ENCODE measurements around the gene SLC9A9.

Gene SLC9A9

DNA sequence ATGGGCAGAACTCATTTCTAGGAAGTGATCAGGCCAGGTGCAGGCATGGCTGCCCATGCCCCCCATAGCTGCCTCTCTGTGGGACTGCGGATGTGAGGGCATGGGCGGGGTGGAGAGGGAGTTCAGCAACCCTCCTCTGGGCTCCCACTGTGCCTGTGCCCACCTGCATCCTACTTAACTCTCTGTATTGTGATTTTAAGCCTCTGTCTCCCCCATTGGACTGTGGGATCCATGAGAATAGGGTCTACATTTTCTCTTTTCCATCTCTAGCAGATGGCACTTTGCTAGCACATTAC lies 534.4 kb downstream of the SLC9A9 start:
- no peak for DNase-seq (ENCODE audit: low read depth)
- H3K4me3 ChIP-seq (ENCODE audit: low read depth, low read length) = no peak overlapping the region
- TF ChIP-seq, protein P1, sequence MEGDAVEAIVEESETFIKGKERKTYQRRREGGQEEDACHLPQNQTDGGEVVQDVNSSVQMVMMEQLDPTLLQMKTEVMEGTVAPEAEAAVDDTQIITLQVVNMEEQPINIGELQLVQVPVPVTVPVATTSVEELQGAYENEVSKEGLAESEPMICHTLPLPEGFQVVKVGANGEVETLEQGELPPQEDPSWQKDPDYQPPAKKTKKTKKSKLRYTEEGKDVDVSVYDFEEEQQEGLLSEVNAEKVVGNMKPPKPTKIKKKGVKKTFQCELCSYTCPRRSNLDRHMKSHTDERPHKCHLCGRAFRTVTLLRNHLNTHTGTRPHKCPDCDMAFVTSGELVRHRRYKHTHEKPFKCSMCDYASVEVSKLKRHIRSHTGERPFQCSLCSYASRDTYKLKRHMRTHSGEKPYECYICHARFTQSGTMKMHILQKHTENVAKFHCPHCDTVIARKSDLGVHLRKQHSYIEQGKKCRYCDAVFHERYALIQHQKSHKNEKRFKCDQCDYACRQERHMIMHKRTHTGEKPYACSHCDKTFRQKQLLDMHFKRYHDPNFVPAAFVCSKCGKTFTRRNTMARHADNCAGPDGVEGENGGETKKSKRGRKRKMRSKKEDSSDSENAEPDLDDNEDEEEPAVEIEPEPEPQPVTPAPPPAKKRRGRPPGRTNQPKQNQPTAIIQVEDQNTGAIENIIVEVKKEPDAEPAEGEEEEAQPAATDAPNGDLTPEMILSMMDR (IDR thresholded peaks at IDR 0.05; ENCODE audit: low read depth, low read length, missing control alignments) = no peak

DNA sequence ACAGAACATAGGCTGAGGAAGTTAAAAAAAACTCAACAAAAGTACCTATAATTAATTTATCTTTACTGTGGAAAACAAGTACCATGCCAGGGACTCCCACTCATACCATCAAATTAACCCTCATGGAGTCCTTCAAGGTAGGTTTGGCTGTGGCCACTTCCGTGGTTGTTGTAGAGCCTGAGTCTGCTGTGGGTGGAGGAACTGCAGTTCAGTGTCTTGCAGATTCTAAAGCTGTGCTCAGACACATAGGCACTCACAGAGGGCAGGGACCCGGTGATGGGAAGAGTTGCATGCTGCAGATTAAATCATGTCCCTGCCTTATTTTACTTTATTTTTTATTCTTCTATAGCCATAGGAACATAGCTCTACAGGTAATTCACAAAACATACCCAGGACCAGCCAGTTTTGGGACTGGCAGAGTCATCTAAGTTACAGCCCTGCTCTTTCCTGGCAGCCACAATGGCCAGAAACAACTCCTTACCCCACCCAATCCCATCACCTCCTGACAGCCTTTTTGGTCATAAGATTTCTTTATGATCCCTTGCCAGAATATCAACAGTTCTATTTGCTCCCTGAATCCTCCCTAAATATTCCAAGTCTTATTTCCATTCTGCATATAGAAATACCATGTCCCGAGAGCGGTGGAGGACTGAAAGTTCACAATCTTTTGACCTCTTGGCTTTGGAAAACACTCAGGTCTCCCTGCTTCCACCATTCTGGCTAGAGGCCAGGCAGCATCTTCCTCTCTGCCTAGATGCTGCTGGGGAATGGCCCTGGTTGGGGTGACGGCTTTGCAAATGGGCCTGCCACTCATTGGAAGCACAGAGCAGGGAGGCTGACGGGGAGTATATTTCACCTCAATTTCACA lies 535.0 kb downstream of the SLC9A9 start:
- TF ChIP-seq, protein P1 (IDR thresholded peaks at IDR 0.05; ENCODE audit: low read depth, low read length, missing control alignments) = no peak
- no peak for DNase-seq (ENCODE audit: low read depth)
- H3K4me3 ChIP-seq (ENCODE audit: low read depth, low read length) = no peak overlapping the region

DNA sequence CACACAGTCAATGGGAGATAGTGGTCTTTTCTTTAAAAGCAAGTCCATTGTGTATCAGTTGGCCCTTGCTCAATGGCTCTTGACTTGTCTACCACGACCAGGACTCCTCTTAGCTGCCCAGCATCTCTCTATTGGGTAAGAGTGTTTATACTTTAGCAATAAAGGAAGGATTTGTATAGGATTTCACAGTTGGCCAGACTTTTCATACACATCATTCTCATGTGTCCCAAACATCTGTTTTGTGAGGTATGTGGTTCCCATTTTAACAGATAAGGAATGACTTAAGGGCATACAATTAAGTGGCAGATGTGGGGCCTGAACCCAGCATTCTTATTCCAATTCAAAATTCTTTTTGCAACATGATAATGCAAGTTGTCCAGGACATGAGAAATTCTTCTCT lies 537.2 kb downstream of the SLC9A9 start:
- TF ChIP-seq, protein P1 (IDR thresholded peaks at IDR 0.05; ENCODE audit: low read depth, low read length, missing control alignments) = no peak
- no peak overlapping the region for H3K4me3 ChIP-seq (ENCODE audit: low read depth, low read length)
- no peak for DNase-seq (ENCODE audit: low read depth)

DNA sequence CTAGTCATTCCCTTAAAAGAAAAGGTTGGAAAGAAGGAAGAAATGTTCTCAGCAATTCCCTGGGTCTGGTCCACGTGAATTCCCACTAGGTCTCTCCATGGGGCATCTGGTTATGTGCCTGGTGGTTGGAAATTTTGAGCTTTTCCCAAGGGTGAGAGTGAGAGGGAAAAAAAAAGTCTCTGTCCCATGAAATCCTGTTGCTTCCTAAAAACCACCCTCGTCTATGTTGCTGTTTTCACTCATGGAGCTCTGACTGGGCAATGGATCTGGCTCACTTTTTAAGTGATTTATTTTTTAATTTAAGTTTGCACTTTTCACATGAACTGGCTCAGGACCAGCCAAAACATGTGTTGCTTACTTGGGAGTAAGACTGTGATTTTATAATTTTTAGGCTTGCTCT lies 538.6 kb downstream of the SLC9A9 start:
- TF ChIP-seq, protein P1 (IDR thresholded peaks at IDR 0.05; ENCODE audit: low read depth, low read length, missing control alignments) = no peak
- DNase-seq (ENCODE audit: low read depth) = no peak
- no peak overlapping the region for H3K4me3 ChIP-seq (ENCODE audit: low read depth, low read length)

DNA sequence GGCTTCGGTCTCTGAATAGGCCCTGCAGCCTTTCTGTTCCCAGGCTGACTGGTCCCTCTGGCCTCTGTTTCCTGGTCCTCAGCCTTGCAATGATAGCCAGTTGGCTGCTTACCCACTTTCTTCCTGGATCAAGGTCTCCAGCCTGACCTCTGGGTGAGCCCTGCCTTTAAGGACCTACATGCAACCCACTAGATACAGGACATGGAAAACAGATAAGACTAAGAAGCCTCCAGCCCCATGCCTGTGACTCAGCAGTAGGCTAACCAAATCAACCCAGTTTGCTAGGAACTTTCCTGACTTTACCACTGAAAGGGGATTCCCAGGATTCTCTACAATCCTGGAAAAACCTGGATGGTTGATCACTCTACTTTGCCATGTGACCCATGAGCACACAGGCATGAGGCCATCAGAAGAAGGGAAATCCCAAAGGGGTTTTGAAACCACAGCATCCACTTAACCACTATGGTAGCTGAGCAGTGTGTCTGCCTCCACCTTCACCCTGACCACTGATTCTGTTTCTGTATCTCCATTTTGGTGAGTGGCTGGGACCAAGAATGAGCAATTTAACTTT lies 540.6 kb downstream of the SLC9A9 start:
- no peak overlapping the region for H3K4me3 ChIP-seq (ENCODE audit: low read depth, low read length)
- no peak for DNase-seq (ENCODE audit: low read depth)
- TF ChIP-seq, protein P1 (IDR thresholded peaks at IDR 0.05; ENCODE audit: low read depth, low read length, missing control alignments) = no peak

DNA sequence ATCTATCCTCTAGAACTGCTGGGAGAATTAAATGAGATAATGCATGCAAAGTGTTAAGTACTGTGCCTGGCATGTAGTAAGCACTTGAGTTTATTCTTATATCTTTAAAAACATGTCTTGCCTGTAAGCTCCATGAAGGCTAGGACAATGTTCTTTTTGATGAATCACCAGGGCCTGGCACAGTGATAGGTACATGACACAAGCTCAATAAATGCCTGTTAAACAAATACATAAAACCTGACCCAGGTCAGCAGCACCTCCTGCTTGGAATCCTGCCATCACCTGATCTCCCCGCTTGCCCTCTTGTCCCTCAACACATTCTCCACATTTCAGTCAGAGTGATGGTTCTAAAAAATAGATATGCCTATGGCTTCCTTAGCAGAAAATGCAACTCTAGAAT lies 541.9 kb downstream of the SLC9A9 start:
- TF ChIP-seq, protein P1 (IDR thresholded peaks at IDR 0.05; ENCODE audit: low read depth, low read length, missing control alignments) = no peak
- H3K4me3 ChIP-seq (ENCODE audit: low read depth, low read length) = no peak overlapping the region
- no peak for DNase-seq (ENCODE audit: low read depth)
